Spleen (tissue), 7 donors: Measurements from ENCODE around the gene LAMA5.

ENCODE experiments used
- CTCF ChIP-seq, 11 experiments: fragments of 200-600 bp in 7 of 11; fragments of 450-650 bp in 4 of 11; sonication (generic) in 4 of 11; IDR thresholded peaks in 8 of 11; conservative IDR thresholded peaks in 3 of 11; 1 replicate in 7 of 11; 2 replicates in 4 of 11; pipeline versions ENCODE4 v1.4.0 to v1.8.0; 2016 to 2021; ENCODE audit warnings: antibody characterized with exemption in 11 of 11, inconsistent platforms in 4 of 11, mild to moderate bottlenecking in 1 of 11
- POLR2A ChIP-seq, 3 donors: fragments of 450-650 bp; IDR thresholded peaks; one replicate each; pipeline ENCODE4 v1.5.1; 2017; ENCODE audit warnings: antibody characterized with exemption in 3 of 3, mild to moderate bottlenecking in 1 of 3
- donor health status: DM: no; HTN: no; CAD: no; lungs with moderate emphysema.
- donor health status: DM: no; HTN: no; CAD: no.
- donor health status: DM: no; HTN: no; CAD: no.

DNA sequence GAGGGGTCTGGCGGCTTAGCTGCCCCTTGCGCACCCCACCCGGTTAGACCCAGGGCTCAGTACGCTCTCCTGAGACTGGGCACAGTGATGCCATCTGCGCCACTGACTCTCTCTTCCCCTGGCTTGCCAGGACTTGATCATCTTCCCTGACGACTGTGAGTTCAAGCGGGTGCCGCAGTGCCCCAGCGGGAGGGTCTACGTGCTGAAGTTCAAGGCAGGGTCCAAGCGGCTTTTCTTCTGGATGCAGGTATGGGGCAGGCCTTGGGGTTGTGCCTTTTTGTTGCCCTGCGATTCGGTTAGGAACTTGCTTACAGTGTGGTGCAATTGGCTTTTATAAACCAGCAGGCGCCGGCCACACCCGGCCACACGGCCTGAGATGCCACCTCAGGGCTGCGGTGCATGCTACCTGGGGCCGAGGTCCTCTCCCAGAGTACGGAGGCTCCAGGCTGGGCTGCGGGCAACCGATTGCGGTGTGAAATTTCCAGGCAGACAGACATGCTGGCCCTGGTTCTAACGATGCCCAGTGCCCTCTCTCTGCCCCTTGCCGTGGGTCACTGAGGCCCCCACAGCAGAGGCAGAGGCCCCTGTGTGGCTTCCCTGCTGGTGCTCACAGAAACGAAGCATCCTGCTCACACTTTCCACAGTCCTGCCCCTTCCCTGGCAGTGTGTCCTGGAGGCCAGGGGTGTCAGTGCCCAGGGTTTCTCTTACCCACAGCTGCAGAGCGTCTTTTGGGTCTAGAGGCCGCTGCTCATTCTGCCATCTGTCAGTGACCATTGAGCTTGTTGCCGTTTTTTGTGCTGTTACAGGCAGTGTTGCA, 62.6 kb downstream of the LAMA5 start:
- TF ChIP-seq POLR2A (IDR thresholded peaks at IDR 0.05): no peak
- TF ChIP-seq CTCF (IDR thresholded peaks at IDR 0.05 in 8 of 11, conservative IDR thresholded peaks at IDR 0.05 in 3 of 11): no peak
